GM19438 (cell line): ENCODE measurements around the gene DUOX1.
"Not testable (repeated sequence)": the region's sequence is repeated elsewhere in the genome, so short reads cannot be mapped to it uniquely, and the experiment has no call there.

Source experiments
- ATAC-seq: cut with Tn5 transposase; IDR thresholded peaks from one replicate; pipeline ENCODE4 v1.9.1; 2021; ENCODE audit warnings: low read depth; ENCODE audit not compliant: unreplicated experiment

Gene DUOX1

GRCh38 chr15:45129651-45130129 is at the start of gene DUOX1, which contains the start of gene DUOXA1:
Gene DUOX1, plus strand, starts transcription at chr15:45129994. Its CDS starts 1,973 bp downstream, at chr15:45131967.
Gene DUOXA1, minus strand, starts transcription at chr15:45129879. Its CDS starts 6,865 bp downstream, at chr15:45123014.
- no peak for ATAC-seq

GRCh38 chr15:45080593-45080992 is 49.2 kb upstream of the DUOX1 start:
- ATAC-seq: not testable (repeated sequence)

DNA sequence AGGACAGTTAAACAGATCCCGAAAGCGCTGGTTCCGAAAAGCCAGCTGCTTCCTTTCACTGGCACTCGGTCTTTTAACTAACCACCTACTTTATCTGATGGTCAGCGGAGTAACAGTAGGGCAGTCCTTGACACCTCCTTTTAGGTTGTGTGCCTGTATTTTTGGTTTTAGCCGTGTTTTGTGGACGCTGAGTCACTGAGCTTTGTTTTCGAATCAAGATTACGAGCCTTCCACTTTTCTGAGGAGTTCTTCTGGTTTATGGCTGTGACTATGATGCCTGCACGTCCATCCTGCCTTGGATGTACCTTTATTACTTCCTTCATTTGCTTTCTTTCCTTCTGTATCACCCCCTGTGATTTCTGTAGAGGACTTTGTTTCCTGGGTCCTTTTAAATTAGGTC is 47.4 kb upstream of the DUOX1 start:
- not testable (repeated sequence) for ATAC-seq

DNA sequence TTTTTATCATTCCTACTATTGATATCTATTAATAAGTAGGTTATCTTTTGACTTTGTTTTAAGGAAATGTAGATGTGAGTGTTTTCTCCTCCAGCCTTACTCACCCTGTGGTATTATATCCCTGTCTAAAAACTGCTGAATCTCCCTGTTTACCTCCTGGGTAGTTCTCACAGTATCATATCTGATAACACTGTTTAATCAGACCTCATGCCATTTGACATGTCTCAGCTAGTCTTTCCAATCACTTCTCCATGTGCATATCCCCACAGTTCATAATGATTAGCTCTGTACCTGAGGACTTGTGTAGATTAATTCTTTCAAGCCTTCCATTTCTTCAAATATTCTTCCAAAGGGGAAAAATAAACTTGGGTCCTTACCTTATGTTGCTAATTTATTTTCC is 46.6 kb upstream of the DUOX1 start:
- ATAC-seq: no peak

- no peak for ATAC-seq
These were observed 45.6 kb upstream of the DUOX1 start for GRCh38 chr15:45084163-45084562.

DNA sequence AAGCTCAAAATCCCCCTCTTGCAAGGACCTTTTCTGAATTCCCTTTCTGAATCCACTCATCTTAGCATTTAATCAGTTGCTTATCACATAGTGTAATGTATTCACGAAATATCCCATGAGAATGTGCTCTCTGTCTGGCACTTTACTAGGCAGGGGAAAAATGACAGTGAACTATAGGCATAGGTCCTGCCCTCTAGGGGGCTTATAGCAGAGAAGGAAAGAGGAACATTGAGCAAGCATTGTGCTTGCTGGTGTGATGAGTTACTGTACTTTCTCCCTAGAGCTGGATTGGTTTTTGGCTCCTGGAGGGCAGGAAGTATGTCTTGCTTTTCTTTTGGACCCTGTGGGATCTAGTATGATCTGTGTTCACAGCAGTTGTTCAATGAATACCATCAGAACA is 42.3 kb upstream of the DUOX1 start:
- ATAC-seq: no peak

DNA sequence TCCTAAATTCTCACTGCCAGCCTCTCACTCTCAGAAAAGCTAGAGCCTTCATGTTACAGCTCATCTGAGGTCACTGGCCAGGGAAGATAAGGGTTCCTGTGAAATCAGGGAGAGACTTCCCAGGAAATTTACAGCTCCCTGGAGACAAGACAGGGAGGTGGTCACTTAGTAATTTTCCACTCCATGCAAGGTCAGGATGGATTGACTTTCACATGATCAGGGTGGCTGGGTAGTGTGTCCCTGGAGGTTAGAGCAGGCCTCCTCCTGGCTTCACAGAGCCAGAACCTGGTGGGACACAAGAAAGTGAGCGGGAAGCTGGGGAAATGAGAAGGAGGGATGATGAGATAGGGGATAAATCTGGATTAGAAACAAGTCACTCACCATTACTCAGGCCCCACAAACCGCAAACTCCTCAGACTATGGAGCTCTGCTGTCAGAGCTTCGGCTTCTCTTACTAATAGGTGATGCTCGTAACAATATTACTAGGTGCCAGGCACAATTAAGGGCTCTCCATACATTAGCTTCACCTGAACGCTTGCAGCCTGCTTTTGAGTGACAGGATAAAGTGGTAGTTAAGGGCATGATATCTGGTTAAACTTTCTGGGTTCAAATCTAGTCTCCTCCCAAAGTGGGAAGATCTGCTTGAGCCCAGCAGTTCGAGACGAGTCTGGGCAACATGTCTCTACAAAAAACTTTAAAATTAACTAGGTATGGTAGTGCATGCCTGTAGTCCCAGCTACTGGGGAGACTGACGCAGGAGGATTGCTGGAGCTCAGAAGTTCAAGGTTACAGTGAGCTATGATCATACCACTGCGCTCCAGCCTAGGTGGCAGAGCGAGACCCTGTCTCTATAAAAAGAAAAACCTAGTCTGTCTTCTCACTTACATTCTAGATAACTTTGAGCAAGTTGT is 40.7 kb upstream of the DUOX1 start:
- no peak for ATAC-seq

DNA sequence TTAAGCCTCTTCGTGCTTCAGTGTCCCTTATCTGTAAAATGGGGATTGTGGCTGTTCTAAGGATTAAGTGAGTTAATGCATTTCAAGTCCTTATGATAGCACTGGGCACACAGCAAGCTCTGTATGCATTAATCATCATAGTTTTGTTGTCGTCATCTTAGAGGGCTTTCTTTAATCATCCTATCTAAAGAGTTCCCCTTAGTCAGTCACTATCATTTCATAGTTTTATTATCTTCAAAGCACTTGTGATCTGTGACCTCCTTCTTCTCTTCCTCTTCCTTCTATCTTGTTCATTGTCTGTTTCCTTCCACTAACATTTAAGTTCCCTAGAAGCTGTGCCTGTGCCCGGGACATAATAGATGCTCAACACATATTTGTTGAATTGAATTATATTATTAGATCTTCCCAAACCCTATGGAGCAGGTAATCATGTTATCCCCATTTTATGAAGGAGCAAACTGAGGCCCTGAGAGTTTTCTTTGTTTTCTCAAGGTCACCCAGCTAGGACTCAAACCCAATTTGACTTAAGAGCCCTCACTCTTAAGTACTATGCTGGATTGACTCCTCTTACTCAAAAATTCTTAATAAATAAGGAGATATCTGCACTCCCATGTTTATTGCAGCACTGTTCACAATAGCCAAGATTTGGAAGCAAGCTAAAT is 40.0 kb upstream of the DUOX1 start:
- ATAC-seq: no peak

- ATAC-seq: no peak
These were observed 38.6 kb upstream of the DUOX1 start for GRCh38 chr15:45091161-45091560.

GRCh38 chr15:45091576-45091975 is 38.2 kb upstream of the DUOX1 start:
- ATAC-seq: no peak

DNA sequence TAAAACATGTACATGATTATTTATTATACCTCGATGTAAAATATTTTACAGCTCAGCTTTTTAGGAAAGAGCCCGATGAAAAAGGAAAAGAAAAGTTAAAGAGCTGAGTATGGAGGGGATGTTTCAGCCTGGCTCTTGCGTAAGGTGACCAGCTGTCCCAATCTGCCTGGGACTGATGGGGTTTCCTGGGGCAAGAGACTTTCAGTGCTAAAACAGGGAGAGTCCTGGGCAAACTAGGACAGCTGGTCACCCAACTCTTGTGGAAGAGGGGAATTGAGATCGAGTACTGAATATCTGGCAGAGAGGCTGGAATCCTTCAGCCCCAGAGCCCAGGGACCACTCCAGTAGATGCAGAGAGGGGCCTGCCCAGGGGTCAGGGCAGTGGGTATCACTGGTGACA is 36.8 kb upstream of the DUOX1 start:
- ATAC-seq: no peak

- ATAC-seq: no peak
These were observed 36.0 kb upstream of the DUOX1 start for GRCh38 chr15:45093622-45094357.

DNA sequence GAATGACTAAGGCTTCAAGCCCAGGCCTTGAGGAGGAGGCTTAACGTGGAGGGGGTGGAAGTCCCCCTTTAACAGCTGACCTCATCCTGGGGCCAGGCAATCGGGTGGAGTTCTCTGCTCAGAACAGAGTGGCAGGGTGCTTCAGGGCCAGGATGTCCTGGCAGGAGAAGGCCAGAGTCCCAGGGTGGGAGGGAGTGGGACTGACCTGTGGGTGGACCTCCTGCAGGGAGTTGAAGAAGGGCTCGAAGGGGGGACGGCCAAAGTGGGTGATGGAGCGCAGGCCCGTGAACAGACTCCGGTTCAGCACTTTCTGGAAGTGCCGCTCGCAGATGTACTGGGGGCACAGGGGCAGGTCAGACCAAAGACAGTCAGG is 35.5 kb upstream of the DUOX1 start:
- ATAC-seq: no peak

GRCh38 chr15:45095661-45096060 is 34.1 kb upstream of the DUOX1 start:
- ATAC-seq: no peak

GRCh38 chr15:45097466-45097865 is 32.3 kb upstream of the DUOX1 start:
- ATAC-seq: no peak

- no peak for ATAC-seq
These were observed 30.1 kb upstream of the DUOX1 start for GRCh38 chr15:45099549-45100165.

GRCh38 chr15:45100884-45101625 is 28.7 kb upstream of the DUOX1 start:
- no peak for ATAC-seq

- no peak for ATAC-seq
These were observed 28.0 kb upstream of the DUOX1 start for GRCh38 chr15:45101749-45102148.

DNA sequence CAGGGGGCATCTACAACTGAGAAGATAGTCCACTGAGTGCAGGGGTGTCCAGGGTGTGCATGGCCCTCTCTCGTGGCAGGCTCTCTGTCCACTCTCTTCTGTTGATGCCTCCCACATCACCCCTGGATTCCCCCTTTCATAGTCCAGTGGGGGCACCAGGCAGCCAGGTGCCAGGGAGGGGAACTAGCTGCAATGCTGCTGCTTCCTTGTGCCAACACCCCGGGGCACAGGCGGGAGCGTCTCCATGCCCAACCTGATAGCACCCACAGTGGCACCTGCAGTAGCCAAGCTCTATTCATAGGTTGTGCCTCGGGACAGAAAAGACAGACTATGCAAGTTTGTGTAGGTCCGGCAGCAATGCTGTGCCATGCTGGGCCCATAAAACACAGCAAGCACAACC is 27.6 kb upstream of the DUOX1 start:
- no peak for ATAC-seq

GRCh38 chr15:45104170-45104569 is 25.6 kb upstream of the DUOX1 start:
- not testable (repeated sequence) for ATAC-seq
